Upper lobe of left lung (tissue), 6 donors: Measurements from ENCODE around the gene SP8. TPM values are rescaled to one million over a fixed set of nuclear protein-coding genes. Genes with fewer than 3 reads are reported as not detected.

Experiments
- ATAC-seq, 2 donors: fragments of 200-7000 bp; cut with Tn5 transposase; one replicate each; pipeline ENCODE4 v1.9.1; 2022; ENCODE audit warnings: mild to moderate bottlenecking in 2 of 2, moderate library complexity in 2 of 2; ENCODE audit not compliant: low FRiP score in 2 of 2
- DNase-seq, 2 donors: peaks; one replicate each; pipeline ENCODE4 v3.0.0-alpha.2; 2019 to 2020
- H3K27ac ChIP-seq, 4 donors: fragments of 200-600 bp; sonication (generic); one replicate each; pipeline ENCODE4 v1.5.1; 2016 to 2019
- H3K27me3 ChIP-seq, 4 donors: fragments of 200-600 bp; sonication (generic); one replicate each; pipeline ENCODE4 v1.5.1; 2017 to 2019
- H3K36me3 ChIP-seq, 4 donors: fragments of 200-600 bp; sonication (generic); one replicate each; pipeline ENCODE4 v1.5.1; 2016 to 2019
- H3K4me1 ChIP-seq, 4 donors: fragments of 200-600 bp; sonication (generic); one replicate each; pipeline ENCODE4 v1.5.1; 2018 to 2019
- H3K4me3 ChIP-seq, 4 donors: fragments of 200-600 bp; sonication (generic); one replicate each; pipeline ENCODE4 v1.5.1; 2017 to 2019; ENCODE audit warnings: mild to moderate bottlenecking in 2 of 4, moderate library complexity in 1 of 4
- H3K9me3 ChIP-seq, 4 donors: fragments of 200-600 bp; sonication (generic); one replicate each; pipeline ENCODE4 v1.5.1; 2018 to 2019
- CTCF ChIP-seq, 6 experiments: fragments of 450-650 bp in 4 of 6; fragments of 200-600 bp in 2 of 6; sonication (generic) in 2 of 6; IDR thresholded peaks; one replicate each; pipeline ENCODE4 v1.5.1; 2016 to 2019; ENCODE audit warnings: antibody characterized with exemption in 6 of 6
- EP300 ChIP-seq, 4 donors: sonication (generic); formaldehyde crosslinking; IDR thresholded peaks; one replicate each; pipeline ENCODE4 v1.5.1; 2017; ENCODE audit warnings: antibody characterized with exemption in 4 of 4, control low read depth in 2 of 4
- POLR2A ChIP-seq, 4 donors: fragments of 450-650 bp; IDR thresholded peaks; one replicate each; pipeline ENCODE4 v1.5.1; 2016 to 2017; ENCODE audit warnings: antibody characterized with exemption in 4 of 4, mild to moderate bottlenecking in 2 of 4
- POLR2AphosphoS5 ChIP-seq, 2 donors: sonication (generic); formaldehyde crosslinking; IDR thresholded peaks; one replicate each; pipeline ENCODE4 v1.5.1; 2017; ENCODE audit warnings: antibody characterized with exemption in 2 of 2
- WGBS, 2 donors: methylation state at CpG; one replicate each; pipeline ENCODE4 v1.1.5; 2017 to 2018; 5-methylcytosine and 5-hydroxymethylcytosine counted together
- total RNA-seq, 6 donors: library from RNA; depleted of rRNA in 4 of 6; stranded (reverse); fragments of >200 nt in 4 of 6; gene quantifications; one replicate each; pipeline versions ENCODE4 v1.1.0 to v1.2.1, GENCODE V29; 2016 to 2021
- donor health status: DM: no; HTN: no; CAD: no; lungs with moderate emphysema.
- donor health status: DM: no; HTN: yes; CAD: no; lungs with severe emphysema.

Gene SP8
- total RNA-seq, 6 donors from 2014 or later = not detected

- WGBS, 2 donors = 24 to 32% methylated on average over 4 of the region's 4 CpGs
- no peak overlapping the region for H3K27ac ChIP-seq
- no peak for TF ChIP-seq POLR2A (IDR thresholded peaks at IDR 0.05)
- no peak for TF ChIP-seq CTCF (IDR thresholded peaks at IDR 0.05)
- TF ChIP-seq POLR2AphosphoS5 (IDR thresholded peaks at IDR 0.05) = no peak
- no peak for TF ChIP-seq EP300 (IDR thresholded peaks at IDR 0.05)
- H3K4me1 ChIP-seq = no peaks in the 10 kb centered on the region
- H3K4me3 ChIP-seq = no peak overlapping the region
- DNase-seq (no peak), ATAC-seq (no peak)
- H3K27me3 ChIP-seq = no peaks in the 10 kb centered on the region
- H3K36me3 ChIP-seq = no peaks in the 10 kb centered on the region
- H3K9me3 ChIP-seq = no peaks in the 10 kb centered on the region
Measured at GRCh38 chr7:20816372-20816959, 29.8 kb upstream of the SP8 start.

- H3K27ac ChIP-seq = no peak overlapping the region
- H3K4me1 ChIP-seq = no peaks in the 10 kb centered on the region
- H3K9me3 ChIP-seq = no peaks in the 10 kb centered on the region
- ATAC-seq (no peak), DNase-seq (no peak)
- peaks cover 0 to 8% (median 0%) of the 10 kb centered on the region in 4 donors for H3K27me3 ChIP-seq
- TF ChIP-seq POLR2AphosphoS5 (IDR thresholded peaks at IDR 0.05) (no peak), CTCF (IDR thresholded peaks at IDR 0.05) (no peak), EP300 (IDR thresholded peaks at IDR 0.05) (no peak), POLR2A (IDR thresholded peaks at IDR 0.05) (no peak)
- no peak overlapping the region for H3K4me3 ChIP-seq
- WGBS, 2 donors = 80 to 93% methylated on average over 3 of the region's 3 CpGs
- H3K36me3 ChIP-seq = no peaks in the 10 kb centered on the region
Measured at GRCh38 chr7:20804345-20804744, 17.7 kb upstream of the SP8 start.

- no peak for ATAC-seq
- TF ChIP-seq POLR2A (IDR thresholded peaks at IDR 0.05) (no peak), CTCF (IDR thresholded peaks at IDR 0.05) (no peak), POLR2AphosphoS5 (IDR thresholded peaks at IDR 0.05) (no peak), EP300 (IDR thresholded peaks at IDR 0.05) (no peak)
- Histone ChIP-seq H3K27me3 (peaks cover 0 to 44% (median 30%) of the 10 kb centered on the region in 4 donors), H3K27ac (no peak overlapping the region), H3K4me3 (no peak overlapping the region), H3K36me3 (no peaks in the 10 kb centered on the region), H3K9me3 (no peaks in the 10 kb centered on the region), H3K4me1 (peaks cover 13 to 24% (median 19%) of the 10 kb centered on the region in 4 donors)
- 42% methylated on average over 5 of the region's 5 CpGs for WGBS, 2 donors
- DNase-seq = no peak
Measured at GRCh38 chr7:20799566-20800366, 13.1 kb upstream of the SP8 start.

- Histone ChIP-seq H3K9me3 (peaks cover 0 to 4% (median 0%) of the 10 kb centered on the region in 4 donors), H3K4me1 (peaks cover 13 to 24% (median 19%) of the 10 kb centered on the region in 4 donors), H3K27me3 (peaks cover 0 to 54% (median 35%) of the 10 kb centered on the region in 4 donors), H3K4me3 (peak overlapping the region in 3 of 4 donors; percentile 51 to 65 (median 59)), H3K36me3 (no peaks in the 10 kb centered on the region), H3K27ac (no peak overlapping the region)
- ATAC-seq (no peak), DNase-seq (no peak)
- 4 to 15% methylated on average over 15 of the region's 15 CpGs for WGBS, 2 donors
- no peak for TF ChIP-seq POLR2AphosphoS5 (IDR thresholded peaks at IDR 0.05)
- TF ChIP-seq CTCF (IDR thresholded peaks at IDR 0.05) = no peak
- TF ChIP-seq POLR2A (IDR thresholded peaks at IDR 0.05) = no peak
- no peak for TF ChIP-seq EP300 (IDR thresholded peaks at IDR 0.05)
Measured at GRCh38 chr7:20798694-20799121, 12.0 kb upstream of the SP8 start.
